A673 (cell line): ENCODE data around the gene AREG. TPM values are rescaled to one million over a fixed set of nuclear protein-coding genes. Genes with fewer than 3 reads are reported as not detected.

Experiments used
- BruUV-seq: library from RNA; stranded (reverse); fragments of 400-500 nt; replicated peaks from 2 replicates; lab custom pipeline; 2021; lab: Mats Ljungman, UMichigan
- CTCF ChIA-PET: fragments of 300-600 bp; sonication (Branson Sonifier 250); formaldehyde crosslinking; loops from one replicate; lab custom pipeline; 2022; ENCODE audit warnings: antibody characterized with exemption; lab: Charles Lee
- POLR2A ChIA-PET: fragments of 300-600 bp; sonication (Branson Sonifier 250); formaldehyde crosslinking; loops from one replicate; lab custom pipeline; 2022; ENCODE audit warnings: antibody characterized with exemption; ENCODE audit not compliant: low non-redundant PET; lab: Charles Lee
- DNase-seq: peaks from one replicate; pipeline ENCODE4 v3.0.0-alpha.2; 2015; ENCODE audit warnings: low spot score
- H3K27ac ChIP-seq: fragments of 200-600 bp; sonication (generic); 2 replicates; pipeline ENCODE4 v1.5.1; 2016; ENCODE audit warnings: mixed run types, low read depth, mild to moderate bottlenecking, mixed read lengths, antibody characterized with exemption, low read length; ENCODE audit not compliant: poor library complexity, severe bottlenecking
- H3K27me3 ChIP-seq: fragments of 200-600 bp; sonication (generic); replicated peaks from 2 replicates; pipeline ENCODE4 v1.6.1; 2017; ENCODE audit warnings: mixed run types, low read depth, mild to moderate bottlenecking, mixed read lengths, antibody characterized with exemption, low read length; ENCODE audit not compliant: insufficient read depth, poor library complexity
- H3K36me3 ChIP-seq: fragments of 200-600 bp; sonication (generic); 2 replicates; pipeline ENCODE4 v1.6.1; 2016; ENCODE audit warnings: mixed run types, mild to moderate bottlenecking, mixed read lengths, antibody characterized with exemption, low read length; ENCODE audit not compliant: insufficient read depth, poor library complexity, severe bottlenecking
- H3K4me1 ChIP-seq: fragments of 200-600 bp; sonication (generic); 2 replicates; pipeline ENCODE4 v1.6.1; 2017; ENCODE audit warnings: mixed run types, mild to moderate bottlenecking, mixed read lengths, antibody characterized with exemption, low read length; ENCODE audit not compliant: insufficient read depth, poor library complexity, severe bottlenecking
- H3K4me3 ChIP-seq: fragments of 200-600 bp; sonication (generic); 2 replicates; pipeline ENCODE4 v1.5.1; 2016; ENCODE audit warnings: low read depth, mixed run types, mild to moderate bottlenecking, mixed read lengths, low read length; ENCODE audit not compliant: poor library complexity, severe bottlenecking
- H3K9me3 ChIP-seq: fragments of 200-600 bp; sonication (generic); 2 replicates; pipeline ENCODE4 v1.6.1; 2016; ENCODE audit warnings: mixed run types, low read depth, mild to moderate bottlenecking, mixed read lengths, antibody characterized with exemption, low read length; ENCODE audit not compliant: poor library complexity, severe bottlenecking
- EZH2 ChIP-seq: fragments of 200-600 bp; sonication (generic); IDR thresholded peaks from 2 replicates; pipeline ENCODE4 v1.6.1; 2017; ENCODE audit warnings: borderline replicate concordance, low read depth, mild to moderate bottlenecking, mixed read lengths, antibody characterized with exemption, low read length; ENCODE audit not compliant: poor library complexity, severe bottlenecking
- intact Hi-C: fragments of 100-400 bp; cut with micrococcal nuclease; formaldehyde crosslinking; loops from one replicate; pipeline ENCODE4 v1.10.0; 2022; ENCODE audit not compliant: unreplicated experiment
- total RNA-seq: library from RNA; stranded (reverse); gene quantifications from 2 replicates; pipeline ENCODE4 v1.2.3, GENCODE V29; 2021
- TF ChIP-seq, protein P1 (sequence below): fragments of 300-800, 200-600 bp; sonication (generic); conservative IDR thresholded peaks from 2 replicates; pipeline ENCODE4 v1.5.1; 2017; ENCODE audit warnings: low read depth, mild to moderate bottlenecking, antibody characterized with exemption, low read length, moderate library complexity, mixed read lengths

The AREG gene
- total RNA-seq, 1 experiment from 2014 or later: not detected

DNA sequence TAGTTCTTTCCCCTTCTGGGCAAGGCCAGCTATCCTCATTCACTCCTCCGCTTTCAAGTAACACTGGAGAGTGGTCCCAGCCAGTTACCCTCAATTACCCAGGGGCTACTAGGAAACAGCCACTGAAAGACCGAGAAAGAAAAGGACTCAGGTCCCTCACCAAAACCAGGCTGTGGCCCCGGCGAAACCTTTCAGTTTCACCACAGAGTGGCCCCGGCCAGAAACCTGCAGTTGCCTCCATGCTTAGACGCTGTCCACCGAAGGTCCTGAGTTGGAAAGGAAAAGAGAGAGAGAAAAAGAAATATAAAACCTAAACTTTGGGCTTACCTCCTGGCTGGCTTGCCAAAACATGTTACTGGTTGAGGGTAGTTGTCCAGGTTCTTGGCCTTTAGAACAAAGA, 5.0 kb upstream of the AREG start:
- POLR2A ChIA-PET: no interaction called here
- Histone ChIP-seq H3K9me3 (no peaks in the 10 kb centered on the region), H3K4me1 (no peaks in the 10 kb centered on the region), H3K4me3 (no peak overlapping the region), H3K27ac (no peak overlapping the region), H3K36me3 (no peaks in the 10 kb centered on the region), H3K27me3 (no peaks in the 10 kb centered on the region)
- DNase-seq: no peak
- BruUV-seq: no TSS peak
- intact Hi-C loops: no loop called here
- TF ChIP-seq EZH2: no peak
- TF ChIP-seq, protein P1, sequence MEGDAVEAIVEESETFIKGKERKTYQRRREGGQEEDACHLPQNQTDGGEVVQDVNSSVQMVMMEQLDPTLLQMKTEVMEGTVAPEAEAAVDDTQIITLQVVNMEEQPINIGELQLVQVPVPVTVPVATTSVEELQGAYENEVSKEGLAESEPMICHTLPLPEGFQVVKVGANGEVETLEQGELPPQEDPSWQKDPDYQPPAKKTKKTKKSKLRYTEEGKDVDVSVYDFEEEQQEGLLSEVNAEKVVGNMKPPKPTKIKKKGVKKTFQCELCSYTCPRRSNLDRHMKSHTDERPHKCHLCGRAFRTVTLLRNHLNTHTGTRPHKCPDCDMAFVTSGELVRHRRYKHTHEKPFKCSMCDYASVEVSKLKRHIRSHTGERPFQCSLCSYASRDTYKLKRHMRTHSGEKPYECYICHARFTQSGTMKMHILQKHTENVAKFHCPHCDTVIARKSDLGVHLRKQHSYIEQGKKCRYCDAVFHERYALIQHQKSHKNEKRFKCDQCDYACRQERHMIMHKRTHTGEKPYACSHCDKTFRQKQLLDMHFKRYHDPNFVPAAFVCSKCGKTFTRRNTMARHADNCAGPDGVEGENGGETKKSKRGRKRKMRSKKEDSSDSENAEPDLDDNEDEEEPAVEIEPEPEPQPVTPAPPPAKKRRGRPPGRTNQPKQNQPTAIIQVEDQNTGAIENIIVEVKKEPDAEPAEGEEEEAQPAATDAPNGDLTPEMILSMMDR: no peak
- CTCF ChIA-PET: no interaction called here

DNA sequence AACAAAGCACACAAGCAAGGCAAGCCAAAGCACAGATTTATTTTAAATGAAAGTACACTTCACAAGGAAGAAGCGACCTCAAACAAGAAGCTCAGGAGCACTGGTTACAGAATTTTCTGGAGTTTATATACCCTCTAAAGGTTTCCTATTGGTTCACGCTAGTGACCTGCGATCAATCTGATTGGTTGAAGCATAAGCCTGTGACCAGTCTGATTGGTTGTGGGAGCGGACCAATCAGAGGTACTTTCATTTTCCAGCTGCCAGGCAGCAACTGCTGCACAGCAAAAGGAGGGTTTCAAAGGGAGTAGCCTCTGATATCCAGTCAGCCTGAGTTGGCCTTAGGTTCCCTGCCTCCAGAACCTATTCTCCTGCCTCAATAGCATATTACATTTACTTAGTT, 4.6 kb upstream of the AREG start:
- Histone ChIP-seq H3K27ac (no peak overlapping the region), H3K27me3 (no peaks in the 10 kb centered on the region), H3K36me3 (no peaks in the 10 kb centered on the region), H3K4me3 (no peak overlapping the region), H3K9me3 (no peaks in the 10 kb centered on the region), H3K4me1 (no peaks in the 10 kb centered on the region)
- no peak for DNase-seq
- intact Hi-C loops: no loop called here
- ChIA-PET POLR2A (no interaction called here), CTCF (no interaction called here)
- TF ChIP-seq, protein P1: no peak
- TF ChIP-seq EZH2: no peak
- no TSS peak for BruUV-seq

DNA sequence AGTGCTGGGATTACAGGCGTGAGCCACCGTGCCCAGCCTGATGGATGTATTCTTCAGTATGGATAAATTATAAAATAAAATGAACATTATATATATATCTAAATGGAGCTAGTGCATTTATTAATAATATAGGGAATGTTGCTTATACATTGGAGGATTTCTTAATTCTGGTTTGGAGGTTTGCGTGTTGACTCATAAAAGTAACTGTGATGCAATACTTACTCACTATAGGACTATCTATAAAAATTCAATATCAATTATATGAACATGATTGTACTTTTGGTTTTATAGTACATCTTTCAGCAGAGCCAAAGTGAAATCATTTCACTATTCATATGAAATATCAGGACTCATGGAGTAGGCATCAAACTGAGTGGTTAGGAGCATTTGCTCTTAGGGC, 3.2 kb upstream of the AREG start:
- ChIA-PET POLR2A (no interaction called here), CTCF (no interaction called here)
- TF ChIP-seq, protein P1: no peak
- TF ChIP-seq EZH2: no peak
- H3K4me3 ChIP-seq: no peak overlapping the region
- no peak for DNase-seq
- H3K9me3 ChIP-seq: no peaks in the 10 kb centered on the region
- no peaks in the 10 kb centered on the region for H3K27me3 ChIP-seq
- H3K27ac ChIP-seq: no peak overlapping the region
- intact Hi-C loops: no loop called here
- H3K4me1 ChIP-seq: no peaks in the 10 kb centered on the region
- no TSS peak for BruUV-seq
- H3K36me3 ChIP-seq: no peaks in the 10 kb centered on the region
